Activated CD4-positive, alpha-beta T cell treated with anti-CD3 and anti-CD28 coated beads for 36 hours (primary cell): ENCODE data around the gene ATP6V0B. TPM values are rescaled to one million over a fixed set of nuclear protein-coding genes. Genes with fewer than 3 reads are reported as not detected.
A peak's percentile ranks its signal among the peaks of the same experiment; 100 is the strongest.

Source experiments
- ATAC-seq: fragments of 200-7000 bp; cut with Tn5 transposase; one replicate; pipeline ENCODE4 v1.10.0; 2021; ENCODE audit warnings: mild to moderate bottlenecking, moderate library complexity
- CTCF ChIA-PET: fragments of 350-600 bp; sonication (Branson Sonifier 250); formaldehyde crosslinking; loops from one replicate; lab custom pipeline; 2021; ENCODE audit warnings: antibody characterized with exemption; lab: Charles Lee
- POLR2A ChIA-PET: fragments of 350-600 bp; sonication (Branson Sonifier 250); formaldehyde crosslinking; loops from one replicate; lab custom pipeline; 2021; ENCODE audit warnings: antibody characterized with exemption, inconsistent platforms; lab: Charles Lee
- DNase-seq: peaks from one replicate; pipeline ENCODE4 v3.0.0-alpha.2; 2020
- H3K27ac Mint-ChIP-seq: one replicate; pipeline ENCODE4 v1.8.0; 2021; ENCODE audit warnings: mixed read lengths
- H3K27me3 Mint-ChIP-seq: one replicate; pipeline ENCODE4 v1.8.0; 2021; ENCODE audit warnings: mixed read lengths
- H3K36me3 Mint-ChIP-seq: one replicate; pipeline ENCODE4 v1.8.0; 2021; ENCODE audit warnings: low read depth, mixed read lengths
- H3K4me1 Mint-ChIP-seq: one replicate; pipeline ENCODE4 v1.8.0; 2021; ENCODE audit warnings: mixed read lengths
- H3K4me3 Mint-ChIP-seq: one replicate; pipeline ENCODE4 v1.8.0; 2021; ENCODE audit warnings: mild to moderate bottlenecking, moderate library complexity, mixed read lengths
- H3K9me3 Mint-ChIP-seq: one replicate; pipeline ENCODE4 v1.8.0; 2021; ENCODE audit warnings: low read depth, mixed read lengths
- intact Hi-C, 2 experiments: fragments of 100-400 bp; cut with DNase I in 1 of 2; cut with micrococcal nuclease in 1 of 2; formaldehyde crosslinking; loops; one replicate each; pipeline versions ENCODE4 v1.14.2 to v1.15.1; 2022 to 2024; cut with DNase I, micrococcal nuclease
- total RNA-seq, 2 experiments: library from RNA; stranded (reverse); gene quantifications; one replicate each; pipeline ENCODE4 v1.2.3, GENCODE V29; 2021

ATP6V0B gene
- total RNA-seq: 10 to 100 TPM; 39.4 to 75.6 TPM

GRCh38 chr1:43974443-43975248, at the start of gene ATP6V0B:
ATP6V0B (plus strand) TSS chr1:43974960; CDS start chr1:43975041, 81 bp downstream.
- DNase-seq: peak; percentile 99
- Mint-ChIP-seq H3K36me3 (peaks cover 57% of the 10 kb centered on the region), H3K27ac (peak within 1 kb of the TSS; percentile 88), H3K4me3 (peak within 1 kb of the TSS; percentile 81), H3K4me1 (peaks cover 48% of the 10 kb centered on the region), H3K27me3 (no peaks in the 10 kb centered on the region), H3K9me3 (no peaks in the 10 kb centered on the region)
- intact Hi-C loops: loop anchor here (1.0 to 5.0 kb wide), 15 partner anchors 16 to 1518 kb away; partner anchors contain the start of genes CCDC24 (in 2 of the 2), IPO13 (in 2 of the 2), CFAP57 (in 1 of the 2) and DMAP1 (in 1 of the 2)
- ChIA-PET POLR2A (interaction anchor here (0.7 to 0.9 kb wide), 2 partner anchors 10 to 325 kb away, joined by 3 read pairs; partner anchors contain the start of gene KDM4A), CTCF (interaction anchor here (0.5 to 1.5 kb wide), 5 partner anchors 24 to 445 kb away, joined by 3 to 6 read pairs (median 3); no protein-coding TSS in a partner anchor)
- ATAC-seq: peak; percentile 76

- peaks cover 3% of the 10 kb centered on the region for H3K4me1 Mint-ChIP-seq
- H3K9me3 Mint-ChIP-seq: no peaks in the 10 kb centered on the region
- no peak for ATAC-seq
- H3K27me3 Mint-ChIP-seq: no peaks in the 10 kb centered on the region
- H3K27ac Mint-ChIP-seq: no peak overlapping the region
- no peak overlapping the region for H3K4me3 Mint-ChIP-seq
- peaks cover 7% of the 10 kb centered on the region for H3K36me3 Mint-ChIP-seq
- ChIA-PET POLR2A (interaction anchor here (0.6 kb wide), 1 partner anchor 68 kb away, joined by 5 read pairs; no protein-coding TSS in a partner anchor), CTCF (interaction anchor here (1.2 to 1.4 kb wide), 2 partner anchors 9 to 13 kb away, joined by 3 to 7 read pairs; no protein-coding TSS in a partner anchor)
- intact Hi-C loops: no loop called here
- no peak for DNase-seq
These were observed 48.9 kb upstream of the ATP6V0B start for GRCh38 chr1:43925846-43926245.

DNA sequence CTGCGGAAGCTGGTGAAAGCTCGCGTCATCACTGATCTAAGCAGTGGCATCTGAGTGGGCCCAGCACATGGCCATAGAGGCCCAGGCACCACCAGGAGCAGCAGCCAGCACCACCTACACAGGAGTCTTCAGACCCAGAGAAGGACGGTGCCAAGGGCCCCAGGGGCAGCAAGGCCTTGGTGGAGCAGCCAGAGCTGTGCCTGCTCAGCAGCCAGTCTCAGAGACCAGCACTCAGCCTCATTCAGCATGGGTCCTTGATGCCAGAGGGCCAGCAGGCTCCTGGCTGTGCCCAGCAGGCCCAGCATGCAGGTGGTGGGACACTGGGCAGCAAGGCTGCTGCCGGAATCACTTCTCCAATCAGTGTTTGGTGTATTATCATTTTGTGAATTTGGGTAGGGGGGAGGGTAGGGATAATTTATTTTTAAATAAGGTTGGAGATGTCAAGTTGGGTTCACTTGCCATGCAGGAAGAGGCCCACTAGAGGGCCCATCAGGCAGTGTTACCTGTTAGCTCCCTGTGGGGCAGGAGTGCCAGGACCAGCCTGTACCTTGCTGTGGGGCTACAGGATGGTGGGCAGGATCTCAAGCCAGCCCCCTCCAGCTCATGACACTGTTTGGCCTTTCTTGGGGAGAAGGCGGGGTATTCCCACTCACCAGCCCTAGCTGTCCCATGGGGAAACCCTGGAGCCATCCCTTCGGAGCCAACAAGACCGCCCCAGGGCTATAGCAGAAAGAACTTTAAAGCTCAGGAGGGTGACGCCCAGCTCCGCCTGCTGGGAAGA, 44.4 kb upstream of the ATP6V0B start:
- Mint-ChIP-seq H3K27ac (no peak overlapping the region), H3K4me1 (peaks cover 15% of the 10 kb centered on the region), H3K9me3 (no peaks in the 10 kb centered on the region), H3K36me3 (peaks cover 5% of the 10 kb centered on the region), H3K27me3 (peaks cover 19% of the 10 kb centered on the region), H3K4me3 (no peak overlapping the region)
- peak; percentile 51 for DNase-seq
- ChIA-PET POLR2A (no interaction called here), CTCF (interaction anchor here (1.0 to 1.8 kb wide), 3 partner anchors 16 to 167 kb away, joined by 3 to 12 read pairs (median 4); no protein-coding TSS in a partner anchor)
- intact Hi-C loops: loop anchor here in 1 of 2 experiments (5.0 to 10.0 kb wide), 3 partner anchors 117 to 706 kb away; partner anchors contain the start of gene ST3GAL3
- ATAC-seq: no peak

- no peak overlapping the region for H3K4me3 Mint-ChIP-seq
- H3K27me3 Mint-ChIP-seq: peaks cover 23% of the 10 kb centered on the region
- H3K27ac Mint-ChIP-seq: no peak overlapping the region
- ATAC-seq (no peak), DNase-seq (no peak)
- ChIA-PET CTCF (interaction anchor here (1.0 to 1.8 kb wide), 3 partner anchors 15 to 167 kb away, joined by 3 to 12 read pairs (median 4); no protein-coding TSS in a partner anchor), POLR2A (no interaction called here)
- no peaks in the 10 kb centered on the region for H3K9me3 Mint-ChIP-seq
- peaks cover 15% of the 10 kb centered on the region for H3K4me1 Mint-ChIP-seq
- H3K36me3 Mint-ChIP-seq: peaks cover under 1% of the 10 kb centered on the region
- intact Hi-C loops: loop anchor here in 1 of 2 experiments (5.0 to 10.0 kb wide), 3 partner anchors 116 to 706 kb away; partner anchors contain the start of gene ST3GAL3
These were observed 43.8 kb upstream of the ATP6V0B start for GRCh38 chr1:43930949-43931275.

- Mint-ChIP-seq H3K36me3 (no peaks in the 10 kb centered on the region), H3K4me1 (peaks cover 15% of the 10 kb centered on the region), H3K27ac (no peak overlapping the region), H3K27me3 (peaks cover 25% of the 10 kb centered on the region), H3K4me3 (no peak overlapping the region), H3K9me3 (no peaks in the 10 kb centered on the region)
- intact Hi-C loops: loop anchor here in 1 of 2 experiments (5.0 to 10.0 kb wide), 3 partner anchors 115 to 707 kb away; partner anchors contain the start of gene ST3GAL3
- ATAC-seq (no peak), DNase-seq (no peak)
- ChIA-PET POLR2A (no interaction called here), CTCF (interaction anchor here (1.1 to 6.1 kb wide), 5 partner anchors 13 to 402 kb away, joined by 7 to 136 read pairs (median 12); partner anchors contain the start of genes IPO13 and PTPRF)
These were observed 42.8 kb upstream of the ATP6V0B start for GRCh38 chr1:43931711-43932660.

DNA sequence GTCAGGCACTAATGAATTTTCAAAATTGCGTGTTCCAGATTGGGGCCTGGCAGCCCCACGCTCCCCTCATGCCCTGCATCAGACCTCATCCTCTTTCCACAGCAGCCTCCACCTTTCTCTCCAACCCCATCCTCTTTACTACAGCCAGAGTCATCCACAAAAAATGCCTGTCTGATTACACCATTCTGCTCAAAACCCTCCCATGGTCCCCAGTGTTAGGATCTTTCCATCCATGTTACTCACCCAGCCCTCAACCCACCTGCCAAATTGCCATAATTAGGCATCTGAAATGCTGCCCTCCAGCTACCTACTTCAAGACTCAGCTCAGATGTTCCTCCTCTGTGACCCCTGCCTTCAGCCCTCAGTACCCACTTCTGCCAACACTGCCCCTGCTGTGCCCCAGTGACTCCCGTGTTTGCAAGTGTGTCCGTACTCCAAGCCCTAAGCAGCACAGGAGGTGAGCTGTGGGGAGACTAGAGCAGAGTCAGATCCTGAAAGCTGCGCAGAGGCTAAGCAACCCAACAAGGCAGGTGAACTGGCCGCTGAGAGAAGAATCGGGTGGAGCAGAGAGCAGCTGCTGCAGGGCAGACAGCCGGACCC, 41.9 kb upstream of the ATP6V0B start:
- intact Hi-C loops: loop anchor here in 1 of 2 experiments (5.0 to 10.0 kb wide), 3 partner anchors 114 to 708 kb away; partner anchors contain the start of gene ST3GAL3
- H3K36me3 Mint-ChIP-seq: no peaks in the 10 kb centered on the region
- ATAC-seq (peak; percentile 7), DNase-seq (no peak)
- no peak overlapping the region for H3K4me3 Mint-ChIP-seq
- H3K9me3 Mint-ChIP-seq: no peaks in the 10 kb centered on the region
- ChIA-PET POLR2A (interaction anchor here (0.6 kb wide), 1 partner anchor 278 kb away, joined by 3 read pairs; no protein-coding TSS in a partner anchor), CTCF (interaction anchor here (0.5 to 6.1 kb wide), 15 partner anchors 12 to 899 kb away, joined by 3 to 136 read pairs (median 8); partner anchors contain the start of genes IPO13, KDM4A and PTPRF)
- H3K27me3 Mint-ChIP-seq: peaks cover 25% of the 10 kb centered on the region
- H3K27ac Mint-ChIP-seq: no peak overlapping the region
- peaks cover 15% of the 10 kb centered on the region for H3K4me1 Mint-ChIP-seq

DNA sequence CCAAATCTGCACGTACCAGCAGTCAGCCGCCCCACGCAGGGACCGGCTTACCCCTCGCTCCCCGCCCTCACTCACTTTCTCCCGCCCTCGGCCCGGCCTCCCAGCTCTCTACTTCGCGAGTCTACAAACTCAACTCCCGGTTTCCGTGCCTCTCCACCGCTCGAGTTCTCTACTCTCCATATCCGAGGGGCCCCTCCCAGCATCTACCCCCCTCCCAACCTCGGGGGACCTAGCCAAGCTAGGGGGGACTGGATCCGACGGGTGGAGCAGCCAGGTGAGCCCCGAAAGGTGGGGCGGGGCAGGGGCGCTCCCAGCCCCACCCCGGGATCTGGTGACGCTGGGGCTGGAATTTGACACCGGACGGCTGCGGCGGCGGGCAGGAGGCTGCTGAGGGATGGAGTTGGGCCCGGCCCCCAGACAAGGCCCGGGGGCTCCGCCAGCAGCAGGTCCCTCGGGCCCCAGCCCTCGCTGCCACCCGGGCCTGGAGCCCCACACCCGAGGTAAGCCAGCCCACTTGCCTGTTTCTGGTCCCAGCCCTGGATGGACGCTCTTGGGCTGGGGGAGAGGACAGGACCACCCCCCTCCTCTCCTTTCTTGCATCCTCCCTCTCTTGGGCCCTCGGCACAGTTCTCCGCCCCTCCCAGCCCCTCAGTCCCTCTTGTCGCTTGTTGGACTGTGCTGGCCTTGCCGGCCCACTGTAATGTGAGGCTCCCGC, 41.2 kb upstream of the ATP6V0B start, which contains the start of gene ARTN:
Gene ARTN, plus strand, starts transcription at position 416 of the 715 bp plus-strand sequence. CDS start 1,856 bp downstream, outside the sequence.
- H3K9me3 Mint-ChIP-seq: no peaks in the 10 kb centered on the region

GRCh38 chr1:43934101-43934985, 40.4 kb upstream of the ATP6V0B start:
- H3K4me1 Mint-ChIP-seq: peaks cover 15% of the 10 kb centered on the region
- peak overlapping the region; percentile 16 for H3K4me3 Mint-ChIP-seq
- intact Hi-C loops: loop anchor here (1.0 to 10.0 kb wide), 6 partner anchors 113 to 710 kb away; partner anchors contain the start of gene ST3GAL3 (in 1 of the 2)
- ATAC-seq: peak; percentile 73
- CTCF ChIA-PET: interaction anchor here (0.6 to 6.1 kb wide), 68 partner anchors 8 to 707 kb away, joined by 3 to 136 read pairs (median 4); partner anchors contain the start of genes IPO13, KDM4A and PTPRF
- no peaks in the 10 kb centered on the region for H3K36me3 Mint-ChIP-seq
- no peak overlapping the region for H3K27ac Mint-ChIP-seq
- H3K27me3 Mint-ChIP-seq: peaks cover 25% of the 10 kb centered on the region
- POLR2A ChIA-PET: interaction anchor here (0.6 to 1.0 kb wide), 3 partner anchors 11 to 199 kb away, joined by 3 to 4 read pairs (median 3); no protein-coding TSS in a partner anchor
- peak; percentile 84 for DNase-seq
- no peaks in the 10 kb centered on the region for H3K9me3 Mint-ChIP-seq

More for the DNA sequence above, 41.2 kb upstream of the ATP6V0B start, which contains the start of gene ARTN:
- Mint-ChIP-seq H3K4me3 (peak within 1 kb of the TSS; percentile 16), H3K36me3 (no peaks in the 10 kb centered on the region), H3K4me1 (peaks cover 15% of the 10 kb centered on the region), H3K27ac (no peak within 1 kb of the TSS), H3K27me3 (peaks cover 25% of the 10 kb centered on the region)
- POLR2A ChIA-PET: interaction anchor here (0.6 to 1.0 kb wide), 2 partner anchors 12 to 279 kb away, joined by 3 to 4 read pairs; no protein-coding TSS in a partner anchor
- CTCF ChIA-PET: interaction anchor here (0.5 to 6.1 kb wide), 28 partner anchors 8 to 899 kb away, joined by 3 to 136 read pairs (median 6); partner anchors contain the start of genes IPO13, KDM4A and PTPRF
- DNase-seq: no peak
- ATAC-seq: peak; percentile 8
- intact Hi-C loops: loop anchor here (1.0 to 10.0 kb wide), 6 partner anchors 114 to 709 kb away; partner anchors contain the start of gene ST3GAL3 (in 1 of the 2)
